Measurements from ENCODE around the gene FHDC1. TPM values are rescaled to one million over a fixed set of nuclear protein-coding genes. Genes with fewer than 3 reads are reported as not detected.

Gene FHDC1
- polyA plus RNA-seq, 3 donors, result 4.8 to 5.2 (median 5.1) TPM

Other genes with a start within 250 kb of the FHDC1 start
- gene TIGD4, start 156.6 kb upstream of the FHDC1 start, polyA plus RNA-seq (ENCODE audit: insufficient read length in 3 of 3), result 1 to 10 TPM; 1.5 to 2.6 (median 2.2) TPM
- 10 to 100 TPM; 35.7 to 36.8 (median 35.8) TPM for gene ARFIP1, start 156.4 kb upstream of the FHDC1 start, polyA plus RNA-seq (ENCODE audit: insufficient read length in 3 of 3)